ENCODE data around the gene NSUN7. TPM values are rescaled to one million over a fixed set of nuclear protein-coding genes. Genes with fewer than 3 reads are reported as not detected.

NSUN7 gene
- total RNA-seq, 1 experiment from 2014 or later, result 1.1 TPM

DNA sequence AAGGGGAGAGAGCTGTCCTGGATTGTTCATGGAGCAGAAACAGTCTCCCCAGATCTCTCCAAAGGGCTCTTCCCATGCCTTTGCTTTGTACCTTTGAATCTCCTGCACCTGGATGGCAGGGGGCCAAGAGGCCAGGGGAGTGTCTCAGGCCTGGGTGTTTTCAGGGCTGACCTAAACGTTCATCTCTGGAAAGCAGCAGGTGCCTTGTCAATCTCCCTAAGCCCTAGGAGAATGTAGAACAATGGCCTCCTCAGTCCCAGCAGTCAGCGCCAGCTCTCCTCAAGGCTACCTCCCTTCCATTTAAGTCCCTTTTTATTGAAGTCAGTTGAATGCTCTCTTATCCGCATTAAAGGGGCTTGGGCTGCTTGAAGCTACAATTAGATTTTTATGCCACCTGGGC lies 31.2 kb upstream of the NSUN7 start:
- CTCF ChIA-PET, result interaction anchor here (0.6 kb wide), 1 partner anchor 39 kb away, joined by 5 read pairs; no protein-coding TSS in a partner anchor
- DNase-seq (ENCODE audit: low read depth, low spot score) (no peak), ATAC-seq (no peak)
- Histone ChIP-seq H3K27ac (ENCODE audit: low read length) (no peak overlapping the region), H3K9me3 (ENCODE audit: control insufficient read depth, insufficient read depth, low read depth, low read length) (no peaks in the 10 kb centered on the region), H3K27me3 (ENCODE audit: control insufficient read depth, insufficient read depth, low read length) (0 out of 2 replicates have a peak, but pooled peaks cover 4% of the 10 kb centered on the region), H3K36me3 (ENCODE audit: control insufficient read depth, insufficient read depth, low read length) (no peaks in the 10 kb centered on the region), H3K4me3 (ENCODE audit: low read depth in 2 of 2, low read length in 2 of 2) (no peak overlapping the region), H3K4me1 (ENCODE audit: control insufficient read depth, insufficient read depth, low read length) (no peaks in the 10 kb centered on the region)
- POLR2A ChIA-PET, result no interaction called here
- in situ Hi-C loops (cut with HindIII; ENCODE audit: low pct_unique_long_range_greater_than_20kb, low sequenced_read_pairs) (no loop called here), intact Hi-C loops (cut with micrococcal nuclease; ENCODE audit: unreplicated experiment) (no loop called here)
- BruUV-seq (replicated peaks), result no TSS peak
- TF ChIP-seq, protein P1, sequence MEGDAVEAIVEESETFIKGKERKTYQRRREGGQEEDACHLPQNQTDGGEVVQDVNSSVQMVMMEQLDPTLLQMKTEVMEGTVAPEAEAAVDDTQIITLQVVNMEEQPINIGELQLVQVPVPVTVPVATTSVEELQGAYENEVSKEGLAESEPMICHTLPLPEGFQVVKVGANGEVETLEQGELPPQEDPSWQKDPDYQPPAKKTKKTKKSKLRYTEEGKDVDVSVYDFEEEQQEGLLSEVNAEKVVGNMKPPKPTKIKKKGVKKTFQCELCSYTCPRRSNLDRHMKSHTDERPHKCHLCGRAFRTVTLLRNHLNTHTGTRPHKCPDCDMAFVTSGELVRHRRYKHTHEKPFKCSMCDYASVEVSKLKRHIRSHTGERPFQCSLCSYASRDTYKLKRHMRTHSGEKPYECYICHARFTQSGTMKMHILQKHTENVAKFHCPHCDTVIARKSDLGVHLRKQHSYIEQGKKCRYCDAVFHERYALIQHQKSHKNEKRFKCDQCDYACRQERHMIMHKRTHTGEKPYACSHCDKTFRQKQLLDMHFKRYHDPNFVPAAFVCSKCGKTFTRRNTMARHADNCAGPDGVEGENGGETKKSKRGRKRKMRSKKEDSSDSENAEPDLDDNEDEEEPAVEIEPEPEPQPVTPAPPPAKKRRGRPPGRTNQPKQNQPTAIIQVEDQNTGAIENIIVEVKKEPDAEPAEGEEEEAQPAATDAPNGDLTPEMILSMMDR (IDR thresholded peaks at IDR 0.05), result no peak
- TF ChIP-seq SIN3A (IDR thresholded peaks at IDR 0.05; ENCODE audit: borderline replicate concordance, insufficient read depth, low read depth, low read length) (no peak), POLR2AphosphoS5 (IDR thresholded peaks at IDR 0.05; ENCODE audit: low read depth, low read length) (no peak), TCF7L2 (IDR thresholded peaks at IDR 0.05; ENCODE audit: low read depth, low read length) (no peak)
- TF ChIP-seq, protein P2, sequence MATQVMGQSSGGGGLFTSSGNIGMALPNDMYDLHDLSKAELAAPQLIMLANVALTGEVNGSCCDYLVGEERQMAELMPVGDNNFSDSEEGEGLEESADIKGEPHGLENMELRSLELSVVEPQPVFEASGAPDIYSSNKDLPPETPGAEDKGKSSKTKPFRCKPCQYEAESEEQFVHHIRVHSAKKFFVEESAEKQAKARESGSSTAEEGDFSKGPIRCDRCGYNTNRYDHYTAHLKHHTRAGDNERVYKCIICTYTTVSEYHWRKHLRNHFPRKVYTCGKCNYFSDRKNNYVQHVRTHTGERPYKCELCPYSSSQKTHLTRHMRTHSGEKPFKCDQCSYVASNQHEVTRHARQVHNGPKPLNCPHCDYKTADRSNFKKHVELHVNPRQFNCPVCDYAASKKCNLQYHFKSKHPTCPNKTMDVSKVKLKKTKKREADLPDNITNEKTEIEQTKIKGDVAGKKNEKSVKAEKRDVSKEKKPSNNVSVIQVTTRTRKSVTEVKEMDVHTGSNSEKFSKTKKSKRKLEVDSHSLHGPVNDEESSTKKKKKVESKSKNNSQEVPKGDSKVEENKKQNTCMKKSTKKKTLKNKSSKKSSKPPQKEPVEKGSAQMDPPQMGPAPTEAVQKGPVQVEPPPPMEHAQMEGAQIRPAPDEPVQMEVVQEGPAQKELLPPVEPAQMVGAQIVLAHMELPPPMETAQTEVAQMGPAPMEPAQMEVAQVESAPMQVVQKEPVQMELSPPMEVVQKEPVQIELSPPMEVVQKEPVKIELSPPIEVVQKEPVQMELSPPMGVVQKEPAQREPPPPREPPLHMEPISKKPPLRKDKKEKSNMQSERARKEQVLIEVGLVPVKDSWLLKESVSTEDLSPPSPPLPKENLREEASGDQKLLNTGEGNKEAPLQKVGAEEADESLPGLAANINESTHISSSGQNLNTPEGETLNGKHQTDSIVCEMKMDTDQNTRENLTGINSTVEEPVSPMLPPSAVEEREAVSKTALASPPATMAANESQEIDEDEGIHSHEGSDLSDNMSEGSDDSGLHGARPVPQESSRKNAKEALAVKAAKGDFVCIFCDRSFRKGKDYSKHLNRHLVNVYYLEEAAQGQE (IDR thresholded peaks at IDR 0.05; ENCODE audit: insufficient read depth in 1 of 2, low read depth in 2 of 2, low read length in 1 of 2), result no peak

DNA sequence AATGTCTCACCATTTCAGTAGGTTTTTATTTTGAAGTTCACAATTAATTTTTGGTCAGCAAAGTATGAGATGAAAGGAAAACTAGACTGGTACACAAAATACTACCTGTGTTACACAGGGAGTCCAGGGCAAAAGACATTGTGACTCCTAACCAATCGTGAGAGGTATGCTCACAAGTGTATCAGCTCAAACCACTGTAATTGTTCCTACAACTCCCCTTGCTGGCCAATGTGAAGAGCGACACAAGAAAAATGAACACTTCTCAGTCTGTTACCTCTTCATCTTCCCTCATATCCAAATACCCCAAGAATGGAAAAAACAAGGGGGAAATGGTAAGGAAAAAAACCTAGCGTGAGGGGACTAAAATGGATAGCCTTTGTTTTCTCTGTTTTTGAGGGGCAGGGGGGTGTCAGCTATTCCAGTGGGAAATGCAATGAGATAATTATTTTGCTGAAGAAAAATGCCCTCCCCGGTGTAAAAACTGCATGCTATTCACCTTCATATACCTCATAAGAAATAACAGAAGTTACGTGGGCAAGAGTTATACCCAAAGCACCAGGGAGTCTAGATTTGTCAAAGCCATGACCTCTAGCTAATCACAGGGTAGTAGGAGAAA lies 30.6 kb upstream of the NSUN7 start:
- in situ Hi-C loops (cut with HindIII; ENCODE audit: low pct_unique_long_range_greater_than_20kb, low sequenced_read_pairs), result no loop called here
- BruUV-seq (replicated peaks), result no TSS peak
- ATAC-seq (peak; percentile 85), DNase-seq (ENCODE audit: low read depth, low spot score) (peak; percentile 30)
- ChIA-PET CTCF (interaction anchor here (0.6 kb wide), 1 partner anchor 39 kb away, joined by 5 read pairs; no protein-coding TSS in a partner anchor), POLR2A (interaction anchor here (0.5 to 0.6 kb wide), 2 partner anchors 48 to 619 kb away, joined by 3 to 7 read pairs; no protein-coding TSS in a partner anchor)
- Histone ChIP-seq H3K9me3 (ENCODE audit: control insufficient read depth, insufficient read depth, low read depth, low read length) (no peaks in the 10 kb centered on the region), H3K4me1 (ENCODE audit: control insufficient read depth, insufficient read depth, low read length) (no peaks in the 10 kb centered on the region), H3K4me3 (ENCODE audit: low read depth in 2 of 2, low read length in 2 of 2) (no peak overlapping the region), H3K36me3 (ENCODE audit: control insufficient read depth, insufficient read depth, low read length) (no peaks in the 10 kb centered on the region), H3K27ac (ENCODE audit: low read length) (no peak overlapping the region), H3K27me3 (ENCODE audit: control insufficient read depth, insufficient read depth, low read length) (0 out of 2 replicates have a peak, but pooled peaks cover 4% of the 10 kb centered on the region)
- intact Hi-C loops (cut with micrococcal nuclease; ENCODE audit: unreplicated experiment), result no loop called here
- TF ChIP-seq SIN3A (IDR thresholded peaks at IDR 0.05; ENCODE audit: borderline replicate concordance, insufficient read depth, low read depth, low read length) (no peak), POLR2AphosphoS5 (IDR thresholded peaks at IDR 0.05; ENCODE audit: low read depth, low read length) (no peak), TCF7L2 (IDR thresholded peaks at IDR 0.05; ENCODE audit: low read depth, low read length) (no peak)
- TF ChIP-seq, protein P2 (IDR thresholded peaks at IDR 0.05; ENCODE audit: insufficient read depth in 1 of 2, low read depth in 2 of 2, low read length in 1 of 2), result no peak
- TF ChIP-seq, protein P1 (IDR thresholded peaks at IDR 0.05), result peak; percentile 73

Data from Panc1 (cell line).